NCI-H2196 (cell line): ENCODE measurements around the gene C20orf204.
"Not testable (repeated sequence)": the region's sequence is repeated elsewhere in the genome, so short reads cannot be mapped to it uniquely, and the experiment has no call there.

Source experiments
- DNase-seq: peaks from one replicate; lab custom pipeline; 2025; ENCODE audit not compliant: unreplicated experiment; lab: John Stamatoyannopoulos, UW

The C20orf204 gene

GRCh38 chr20:64082126-64082731 lies 46.2 kb downstream of the C20orf204 start:
- DNase-seq: no peak

DNA sequence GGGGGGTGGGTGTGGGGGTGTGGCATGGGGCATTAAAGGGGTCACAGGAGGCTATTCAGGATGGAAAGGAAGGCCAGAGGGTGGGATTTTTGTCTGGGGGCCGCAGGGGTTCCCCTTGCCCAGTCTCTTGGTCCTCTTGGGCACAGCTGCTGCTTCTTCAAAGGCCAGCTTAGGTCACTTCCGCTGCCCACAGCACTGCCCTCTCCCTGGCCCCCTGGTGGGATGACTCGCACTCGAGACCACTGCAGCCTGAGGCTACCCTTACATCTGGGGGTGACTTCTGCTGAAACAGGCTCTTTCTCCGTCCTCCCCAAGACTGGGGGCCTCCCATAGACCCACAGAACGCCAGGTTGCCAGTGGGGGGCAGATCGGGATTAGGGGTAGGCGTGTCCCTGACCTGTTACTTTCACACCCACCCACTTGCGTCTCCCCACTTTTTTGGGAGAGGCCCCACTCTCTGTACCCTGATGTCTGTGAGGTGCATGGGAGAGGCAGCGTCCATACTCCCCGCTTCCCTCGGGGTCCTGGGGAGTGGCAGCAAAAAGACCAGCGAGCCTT lies 46.9 kb downstream of the C20orf204 start:
- DNase-seq: no peak

GRCh38 chr20:64083378-64083803 lies 47.4 kb downstream of the C20orf204 start:
- peak; percentile 91 for DNase-seq

- DNase-seq: no peak
Observed at GRCh38 chr20:64083804-64084684, 48.1 kb downstream of the C20orf204 start, which contains the start of gene LKAAEAR1. Gene LKAAEAR1 (minus strand): TSS chr20:64084398. CDS start chr20:64084219, 179 bp downstream.

DNA sequence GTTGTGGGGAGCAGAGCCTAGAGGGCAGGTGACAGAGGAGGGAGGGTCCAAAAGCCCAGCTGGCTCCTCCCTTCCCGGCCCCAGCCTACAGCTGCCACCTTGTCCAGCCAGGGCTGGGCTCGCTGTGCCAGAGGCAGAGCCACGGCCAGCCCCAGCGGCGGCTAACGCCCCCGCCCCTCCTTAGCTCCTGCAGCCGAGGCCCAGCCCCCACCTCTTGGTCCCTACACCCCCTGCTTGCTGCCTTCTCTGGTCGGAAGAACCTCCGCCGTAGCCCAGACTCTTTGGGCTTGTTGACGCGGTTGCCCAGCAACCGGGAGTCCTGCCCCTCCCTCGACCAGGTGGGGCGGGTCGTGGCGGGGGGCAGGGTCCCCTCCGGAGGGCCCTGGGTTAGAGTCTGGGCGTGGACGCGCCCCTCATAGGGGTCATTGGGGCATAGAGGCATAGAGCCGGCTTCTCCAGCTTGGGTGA lies 48.7 kb downstream of the C20orf204 start:
- peak; percentile 50 for DNase-seq

DNA sequence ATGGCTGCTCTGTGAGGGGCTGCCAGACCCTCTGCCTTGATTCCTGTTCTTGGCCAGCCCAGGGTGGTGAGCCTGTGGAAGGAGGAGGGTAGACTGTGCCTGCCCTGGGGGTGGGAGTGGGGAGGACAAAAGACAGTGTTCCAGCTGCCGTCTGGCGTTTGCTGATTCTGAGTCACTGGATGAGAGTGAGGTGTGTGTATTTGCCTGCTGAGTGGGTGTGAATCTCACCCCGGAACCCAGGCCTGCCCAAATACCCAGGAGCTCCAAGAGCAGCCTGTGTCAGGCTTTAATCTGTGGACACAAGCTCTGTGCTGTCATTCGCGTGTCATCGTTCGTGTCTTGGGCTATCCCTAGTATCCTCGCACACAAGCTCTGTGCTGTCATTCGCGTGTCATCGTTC lies 50.8 kb downstream of the C20orf204 start:
- DNase-seq: no peak

GRCh38 chr20:64087226-64087825 lies 51.3 kb downstream of the C20orf204 start:
- DNase-seq: not testable (repeated sequence)

DNA sequence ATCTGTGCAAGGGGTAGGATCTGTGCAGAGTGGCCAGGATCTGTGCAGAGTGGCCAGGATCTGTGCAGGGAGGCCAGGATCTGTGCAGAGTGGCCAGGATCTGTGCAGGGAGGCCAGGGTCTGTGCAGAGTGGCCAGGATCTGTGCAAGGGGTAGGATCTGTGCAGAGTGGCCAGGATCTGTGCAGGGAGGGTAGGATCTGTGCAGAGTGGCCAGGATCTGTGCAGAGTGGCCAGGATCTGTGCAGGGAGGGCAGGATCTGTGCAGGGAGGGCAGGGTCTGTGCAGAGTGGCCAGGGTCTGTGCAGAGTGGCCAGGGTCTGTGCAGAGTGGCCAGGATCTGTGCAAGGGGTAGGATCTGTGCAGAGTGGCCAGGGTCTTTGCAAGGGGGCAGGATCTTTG lies 52.6 kb downstream of the C20orf204 start:
- DNase-seq: not testable (repeated sequence)
